GM18858 (cell line): ENCODE data around the gene MAPK1.
A peak's percentile ranks its signal among the peaks of the same experiment; 100 is the strongest.
"Not testable (repeated sequence)": the region's sequence is repeated elsewhere in the genome, so short reads cannot be mapped to it uniquely, and the experiment has no call there.

ENCODE experiments used
- ATAC-seq: cut with Tn5 transposase; IDR thresholded peaks from one replicate; pipeline ENCODE4 v1.9.1; 2021; ENCODE audit not compliant: unreplicated experiment

Gene MAPK1

DNA sequence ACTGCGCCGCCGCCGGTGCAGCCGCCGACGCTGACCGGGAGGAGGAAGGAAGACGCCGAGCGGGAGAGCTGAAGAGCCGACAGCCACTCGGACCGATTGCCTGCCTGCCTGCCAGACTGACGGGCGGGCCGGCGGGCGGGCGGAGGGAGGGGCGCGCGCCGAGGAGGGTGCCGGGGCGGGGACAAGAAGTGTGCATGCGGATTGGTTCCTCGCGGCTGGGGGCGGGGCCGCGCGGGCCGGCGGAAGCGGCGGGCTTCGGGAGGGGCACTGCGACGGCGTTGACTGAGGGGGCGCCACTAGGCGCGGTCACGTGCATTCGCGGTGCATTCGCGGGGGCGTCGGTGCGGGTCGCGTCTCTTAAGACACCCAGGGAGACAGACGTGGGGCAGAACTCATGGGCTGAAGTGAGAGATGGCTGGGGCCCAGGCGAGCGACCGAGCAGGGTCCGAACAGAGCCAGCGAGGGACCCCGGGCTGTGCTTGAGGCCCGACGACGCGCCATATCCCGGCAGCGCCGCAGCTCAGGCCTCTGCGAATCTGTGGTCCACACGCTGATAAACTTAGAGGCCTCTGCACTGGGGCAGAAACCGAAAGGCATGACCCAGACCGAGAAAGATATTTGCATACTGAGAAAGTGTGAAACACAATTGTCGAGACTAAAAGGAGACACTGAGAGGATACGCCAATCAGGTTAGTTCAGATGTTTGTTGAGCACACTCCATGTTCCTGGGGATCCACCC, at the start of gene MAPK1:
Gene MAPK1, minus strand, starts transcription at position 118 of the 739 bp plus-strand sequence. CDS start 205 bp downstream, outside the sequence.
- peak; percentile 77 for ATAC-seq

DNA sequence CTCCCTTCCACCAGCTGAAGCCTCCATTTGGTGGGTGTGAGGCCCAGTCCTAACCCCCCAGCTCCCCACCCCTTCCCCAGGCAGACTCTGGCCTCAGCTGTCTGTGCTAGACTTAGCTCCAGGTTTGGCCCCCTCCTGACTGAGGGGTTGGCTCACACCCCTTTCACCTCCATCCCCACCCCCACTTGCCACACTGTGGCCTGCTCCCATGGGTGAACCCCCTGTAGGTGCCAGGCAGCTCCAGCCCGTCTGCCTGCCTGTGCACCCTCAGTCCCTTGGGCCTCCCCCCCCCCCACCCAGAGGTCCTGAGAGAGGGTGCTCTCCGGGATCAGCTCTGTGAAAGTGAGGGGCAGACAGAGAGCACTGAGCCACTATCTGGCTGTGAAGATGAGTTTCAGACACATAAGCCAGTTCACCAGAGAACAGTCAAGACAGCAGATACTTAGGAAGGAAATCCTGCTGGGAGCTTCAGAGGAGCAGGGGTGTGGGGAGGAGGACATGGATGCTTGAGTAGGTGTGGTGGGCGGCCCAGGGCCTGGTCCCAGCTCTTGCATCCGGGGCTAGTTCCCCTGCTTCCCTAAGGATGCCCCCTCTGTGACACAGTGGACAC, 49.0 kb upstream of the MAPK1 start:
- no peak for ATAC-seq

DNA sequence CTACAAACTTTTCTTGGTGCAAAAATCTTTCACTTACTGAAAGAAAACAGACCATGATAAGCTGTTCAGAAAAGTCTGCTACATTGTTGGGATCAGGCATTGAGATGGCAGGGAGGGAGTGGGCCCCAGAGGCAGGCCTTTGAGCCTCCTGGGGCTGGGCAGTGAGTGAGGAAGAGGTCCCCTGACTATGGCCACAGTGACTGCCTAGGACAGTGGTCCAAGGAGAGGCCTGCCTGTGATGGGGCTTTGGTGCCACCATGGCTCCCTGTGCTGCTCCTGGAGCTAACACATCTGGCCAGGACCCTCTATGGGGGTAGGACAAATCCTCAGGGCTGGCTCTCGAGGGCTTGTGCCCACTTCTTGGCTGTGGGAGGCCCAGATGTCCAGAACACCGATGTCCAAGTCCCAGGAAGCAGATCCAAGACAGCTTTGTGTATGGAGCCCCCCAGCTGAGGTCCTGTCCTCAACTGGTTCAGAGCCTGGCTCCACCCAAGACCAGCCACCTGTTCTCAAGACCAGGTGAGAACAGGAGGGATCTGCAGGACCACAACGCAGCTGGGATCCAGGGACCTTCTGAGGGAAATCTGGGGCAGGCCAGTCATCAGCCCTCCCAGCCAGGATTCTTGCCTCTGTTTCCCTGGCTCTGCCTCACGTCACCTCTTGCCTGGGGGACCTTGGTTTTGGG, 48.3 kb upstream of the MAPK1 start:
- ATAC-seq: no peak

DNA sequence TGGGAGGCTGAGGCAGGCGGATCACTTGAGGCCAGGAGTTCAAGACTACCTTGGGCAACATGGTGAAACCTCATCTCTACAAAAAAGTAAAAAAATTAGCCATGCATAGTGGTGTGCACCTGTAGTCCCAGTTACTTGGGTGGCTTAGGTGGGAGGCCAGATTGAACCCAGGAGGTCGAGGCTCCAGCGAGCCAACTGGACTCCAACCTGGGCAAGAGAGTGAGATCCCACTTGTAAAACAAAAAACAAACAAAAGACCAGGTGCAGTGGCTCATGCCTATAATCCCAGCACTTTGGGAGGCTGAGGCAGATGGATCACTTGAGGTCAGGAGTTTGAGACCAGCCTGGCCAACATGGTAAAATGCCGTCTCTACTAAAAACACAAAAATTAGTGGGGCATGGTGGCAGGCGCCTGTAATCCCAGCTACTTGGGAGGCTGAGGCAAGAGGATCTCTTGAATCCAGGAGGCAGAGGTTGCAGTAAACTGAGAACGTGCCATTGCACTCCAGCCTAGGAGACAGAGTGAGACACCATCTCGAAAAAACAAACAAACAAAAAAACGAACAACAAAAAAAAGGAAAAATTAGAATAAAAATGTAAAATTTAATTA, 46.7 kb upstream of the MAPK1 start:
- ATAC-seq: not testable (repeated sequence)

DNA sequence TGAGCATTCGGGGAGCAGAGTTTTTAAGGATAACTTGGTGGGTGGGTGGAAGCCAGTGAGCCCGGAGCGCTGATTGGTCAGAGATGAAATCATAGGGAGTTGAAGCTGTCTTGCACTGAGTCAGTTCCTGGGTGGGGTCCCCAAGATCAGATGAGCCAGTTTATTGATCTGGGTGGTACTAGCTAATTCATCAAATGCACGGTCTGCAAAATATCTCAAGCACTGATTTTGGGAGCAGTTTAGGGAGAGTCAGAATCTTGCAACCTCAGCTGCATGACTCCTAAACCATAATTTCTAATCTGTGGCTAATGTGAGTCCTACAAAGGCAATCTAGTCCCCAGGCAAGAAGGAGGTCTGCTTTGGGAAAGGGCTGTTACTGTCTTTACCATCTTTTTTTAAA, 42.9 kb upstream of the MAPK1 start:
- ATAC-seq: not testable (repeated sequence)

DNA sequence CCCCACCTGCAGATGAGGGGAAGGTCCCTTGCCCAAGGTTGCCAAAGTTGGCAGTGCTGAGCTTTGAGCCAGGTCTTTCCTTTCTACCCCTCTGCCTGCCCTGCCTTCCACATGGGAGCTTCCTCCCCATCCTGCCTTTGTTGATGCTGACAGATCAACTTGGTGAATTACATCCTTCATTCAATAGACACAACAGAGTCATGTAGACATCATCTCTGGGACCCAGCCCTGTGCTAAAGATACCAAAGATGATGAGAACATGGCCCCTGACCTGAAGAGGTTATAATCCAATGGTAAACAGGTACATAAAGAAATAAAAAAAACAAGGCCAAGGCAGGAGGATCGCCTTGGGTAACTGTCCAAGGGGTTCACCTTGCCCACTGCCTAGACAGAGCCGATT, 42.4 kb upstream of the MAPK1 start:
- ATAC-seq: no peak

DNA sequence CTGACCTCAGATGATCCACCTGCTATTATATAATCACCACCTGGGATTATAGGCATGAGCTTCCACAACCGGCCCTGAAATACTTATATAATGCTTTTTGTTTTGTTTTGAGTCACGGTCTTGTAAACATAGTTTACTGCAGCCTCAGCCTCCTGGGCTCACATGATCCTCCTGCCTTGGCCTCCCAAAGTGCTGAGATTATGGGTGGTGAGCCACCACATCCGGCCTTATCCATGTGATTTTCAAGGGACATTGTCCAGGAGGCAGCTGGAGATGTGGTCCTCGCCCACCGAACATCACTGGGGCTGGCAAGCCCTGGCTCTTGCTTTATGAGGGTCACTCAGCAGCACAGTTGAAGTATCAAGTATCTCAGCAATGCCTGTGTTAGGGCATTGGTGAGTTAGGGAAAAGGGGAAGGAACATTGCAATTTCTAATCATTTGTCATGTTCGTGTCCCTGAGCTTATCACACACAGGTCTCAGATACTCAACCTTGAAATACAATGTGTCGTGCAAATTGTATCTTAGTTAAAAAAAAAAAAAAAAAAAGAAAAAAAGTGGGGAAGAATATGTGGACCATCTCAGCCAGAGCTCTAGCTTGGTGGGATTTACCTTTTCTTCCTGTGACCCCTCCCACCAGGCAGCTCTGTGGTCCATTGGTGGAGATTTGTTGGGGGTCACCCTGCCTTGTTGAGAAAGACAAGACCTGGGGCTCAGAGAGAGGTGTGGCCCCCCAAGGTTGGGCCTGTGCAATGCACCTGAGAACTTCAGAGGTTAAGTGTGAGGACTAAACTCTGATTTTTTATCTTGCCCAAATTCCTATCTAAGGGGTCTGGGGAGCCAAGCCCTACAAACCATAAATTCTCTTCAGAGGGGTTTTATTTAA, 40.4 kb upstream of the MAPK1 start:
- ATAC-seq: no peak

DNA sequence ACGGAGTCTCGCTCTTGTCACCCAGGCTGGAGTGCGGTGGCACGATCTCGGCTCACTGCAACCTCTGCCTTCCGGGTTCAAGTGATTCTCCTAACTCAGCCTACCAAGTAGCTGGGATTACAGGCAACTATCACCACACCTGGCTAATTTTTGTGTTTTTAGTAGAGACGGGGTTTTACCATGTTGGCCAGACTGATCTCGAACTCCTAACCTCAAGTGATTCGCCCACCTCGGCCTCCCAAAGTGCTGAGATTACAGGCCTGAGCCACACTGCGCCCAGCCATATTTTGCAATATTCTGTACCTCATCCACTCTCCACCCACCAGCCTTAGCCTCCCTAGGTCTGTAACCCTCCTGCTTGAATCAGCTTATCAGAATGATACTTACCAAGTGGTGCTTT, 37.8 kb upstream of the MAPK1 start:
- ATAC-seq: not testable (repeated sequence)

DNA sequence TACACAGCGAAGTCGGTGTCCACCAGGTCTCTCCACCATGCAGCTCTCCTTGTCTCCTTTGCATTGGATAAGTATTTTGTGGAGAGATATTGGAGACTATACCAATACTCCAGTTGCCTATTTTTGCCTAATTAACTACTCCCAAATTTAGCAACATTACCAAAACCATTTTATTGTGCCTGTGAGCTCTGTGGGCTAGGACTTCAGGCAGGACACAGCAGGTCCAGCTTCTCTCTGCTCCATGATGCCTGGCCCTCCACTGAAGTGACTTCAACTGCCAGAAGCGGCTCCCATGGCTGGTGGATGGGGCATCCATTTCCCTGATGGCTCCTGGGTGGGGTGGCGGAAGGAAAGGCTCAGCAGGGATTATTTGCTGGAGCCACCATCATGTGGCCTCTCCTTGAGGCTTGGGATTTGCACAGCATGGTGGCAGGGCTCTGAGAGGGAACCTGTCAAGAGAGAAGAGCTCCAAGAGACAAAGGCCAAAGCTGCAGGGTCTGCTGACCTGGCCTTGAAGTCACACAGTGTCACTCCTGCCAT, 36.9 kb upstream of the MAPK1 start:
- no peak for ATAC-seq

DNA sequence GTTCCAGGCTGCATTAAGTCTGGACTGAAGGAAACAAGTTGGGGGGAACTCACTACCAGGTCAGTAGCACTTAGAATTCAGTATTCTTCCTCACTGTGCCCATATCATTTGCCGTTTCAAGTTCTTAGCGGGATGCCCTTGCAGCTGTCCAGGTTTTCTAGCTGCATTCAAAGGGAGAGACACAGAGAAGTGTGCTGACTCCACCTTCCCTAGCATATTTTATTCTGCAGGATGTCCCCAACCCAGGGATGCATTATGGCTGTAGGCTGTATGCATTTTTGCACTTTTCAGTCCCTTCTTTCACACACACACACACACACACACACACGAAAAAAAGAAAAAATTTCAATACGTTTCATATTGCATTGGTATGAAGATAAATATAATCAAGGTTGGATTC, 35.8 kb upstream of the MAPK1 start:
- no peak for ATAC-seq

DNA sequence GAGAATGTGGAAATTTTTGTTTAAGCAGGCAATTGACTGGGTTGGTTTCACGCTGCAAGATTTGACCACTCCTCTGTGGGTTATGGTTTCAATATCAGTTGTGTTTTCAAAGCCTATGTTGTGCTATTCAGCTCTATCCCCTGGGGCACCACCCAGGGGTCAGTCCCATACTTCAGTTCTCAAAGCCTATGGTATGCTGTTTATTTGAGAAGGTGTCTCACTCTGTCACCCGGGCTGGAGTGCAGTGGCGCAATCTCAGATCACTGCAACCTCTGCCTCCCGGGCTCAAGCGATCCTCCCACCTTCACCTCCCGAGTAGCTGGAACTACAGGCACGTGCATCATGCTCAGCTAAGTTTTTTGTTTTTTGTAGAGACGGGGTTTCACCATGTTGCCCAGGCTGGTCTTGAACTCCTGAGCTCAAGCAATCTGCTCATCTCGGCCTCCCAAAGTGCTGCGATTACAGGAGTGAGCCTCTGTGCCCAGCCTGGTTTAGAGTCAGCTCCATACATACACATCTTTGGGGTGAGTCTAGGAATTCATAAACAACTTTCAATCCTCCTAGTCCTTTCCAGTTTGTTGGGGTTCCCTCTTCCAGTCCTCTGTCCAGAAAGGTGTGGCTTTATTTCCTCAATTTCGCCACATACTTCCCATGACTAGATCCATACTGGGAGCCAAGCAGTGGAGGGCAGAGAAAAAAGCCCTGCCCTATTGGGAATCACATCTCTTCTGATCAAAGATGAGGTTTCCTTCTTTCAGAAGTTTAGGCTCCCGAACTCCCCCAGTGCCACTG, 35.0 kb upstream of the MAPK1 start:
- ATAC-seq: peak; percentile 58

DNA sequence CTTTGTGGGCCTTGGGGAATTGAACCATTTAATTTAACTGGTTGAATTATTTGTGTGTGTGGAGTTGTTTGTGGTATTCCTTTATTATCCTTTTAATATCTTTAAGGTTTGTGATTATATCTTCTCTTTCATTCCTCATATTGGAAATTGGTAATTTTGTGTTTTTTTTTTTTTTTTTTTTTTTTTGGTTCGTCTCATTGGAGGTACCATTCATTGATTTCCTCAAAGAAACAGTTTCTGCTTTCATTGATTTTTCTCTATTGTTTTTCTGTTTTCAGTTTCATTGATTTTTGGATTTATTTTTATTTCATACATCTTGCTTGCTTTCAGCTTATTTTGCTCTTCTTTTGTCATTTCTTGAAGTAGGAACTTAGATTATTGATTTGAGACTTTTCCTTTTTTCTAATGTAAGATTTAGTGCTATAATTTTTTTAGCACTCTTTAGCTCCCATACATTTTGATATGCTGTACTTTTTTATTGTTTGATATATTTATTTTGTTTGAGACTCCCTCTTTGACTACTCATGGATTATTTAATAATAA, 31.0 kb upstream of the MAPK1 start:
- ATAC-seq: no peak

DNA sequence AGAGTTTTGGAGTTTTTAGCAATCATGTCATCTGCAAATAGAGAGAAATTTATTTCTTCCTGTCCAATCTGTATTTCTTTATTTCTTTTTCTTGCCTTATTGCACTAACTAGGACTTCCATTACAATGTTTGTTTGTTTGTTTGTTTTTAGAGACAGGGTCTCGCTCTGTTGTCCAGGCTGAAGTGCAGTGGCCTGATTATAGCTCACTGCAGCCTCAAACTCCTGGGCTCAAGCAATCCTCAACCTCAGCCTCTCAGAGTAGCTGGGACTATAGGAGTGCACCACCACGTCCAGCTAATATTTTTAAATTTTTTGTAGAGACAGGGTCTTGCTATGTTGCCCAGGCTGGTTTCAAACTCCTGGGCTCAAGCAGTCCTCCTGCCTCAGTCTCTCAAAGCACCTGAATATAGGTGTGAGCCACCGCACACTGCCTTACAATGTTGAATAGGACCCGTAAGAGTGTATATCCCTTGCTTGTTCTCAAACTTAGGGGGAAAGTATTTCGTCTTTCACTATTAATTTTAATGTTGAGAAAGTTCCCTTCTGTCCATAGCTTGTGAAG, 29.6 kb upstream of the MAPK1 start:
- ATAC-seq: no peak

DNA sequence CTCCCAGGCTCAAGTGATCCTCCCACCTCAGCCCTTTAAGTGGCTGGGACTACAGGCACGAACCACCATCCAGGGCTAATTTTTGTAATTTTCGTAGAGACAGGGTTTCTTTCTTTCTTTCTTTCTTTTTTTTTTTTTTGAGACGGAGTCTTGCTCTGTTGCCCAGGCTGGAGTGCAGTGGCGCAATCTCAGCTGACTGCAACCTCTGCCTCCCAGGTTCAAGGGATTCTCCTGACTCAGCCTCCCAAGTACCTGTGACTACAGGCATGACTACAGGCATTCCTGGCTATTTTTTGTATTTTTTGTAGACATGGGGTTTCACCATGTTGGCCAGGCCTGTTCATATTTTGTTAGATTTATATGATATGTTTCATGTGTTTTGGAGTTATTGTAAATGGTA, 28.8 kb upstream of the MAPK1 start:
- not testable (repeated sequence) for ATAC-seq

DNA sequence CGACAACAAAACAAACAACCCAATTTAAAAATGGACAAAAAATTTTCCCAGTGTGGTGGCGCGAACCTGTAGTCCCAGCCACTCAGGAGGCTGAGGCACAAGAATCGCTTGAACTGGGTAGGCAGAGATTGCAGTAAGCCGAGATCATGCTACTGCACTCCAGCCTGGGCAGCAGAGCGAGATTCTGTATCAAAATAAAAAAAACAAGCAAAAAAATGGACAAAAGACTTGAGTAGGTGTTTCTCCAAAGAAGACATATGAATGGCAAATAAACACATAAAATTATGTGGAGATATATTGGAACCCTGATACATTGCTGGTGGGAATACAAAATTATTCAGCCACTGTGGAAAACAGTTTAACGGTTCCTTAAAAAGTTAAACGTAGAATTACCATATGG, 27.4 kb upstream of the MAPK1 start:
- no peak for ATAC-seq

DNA sequence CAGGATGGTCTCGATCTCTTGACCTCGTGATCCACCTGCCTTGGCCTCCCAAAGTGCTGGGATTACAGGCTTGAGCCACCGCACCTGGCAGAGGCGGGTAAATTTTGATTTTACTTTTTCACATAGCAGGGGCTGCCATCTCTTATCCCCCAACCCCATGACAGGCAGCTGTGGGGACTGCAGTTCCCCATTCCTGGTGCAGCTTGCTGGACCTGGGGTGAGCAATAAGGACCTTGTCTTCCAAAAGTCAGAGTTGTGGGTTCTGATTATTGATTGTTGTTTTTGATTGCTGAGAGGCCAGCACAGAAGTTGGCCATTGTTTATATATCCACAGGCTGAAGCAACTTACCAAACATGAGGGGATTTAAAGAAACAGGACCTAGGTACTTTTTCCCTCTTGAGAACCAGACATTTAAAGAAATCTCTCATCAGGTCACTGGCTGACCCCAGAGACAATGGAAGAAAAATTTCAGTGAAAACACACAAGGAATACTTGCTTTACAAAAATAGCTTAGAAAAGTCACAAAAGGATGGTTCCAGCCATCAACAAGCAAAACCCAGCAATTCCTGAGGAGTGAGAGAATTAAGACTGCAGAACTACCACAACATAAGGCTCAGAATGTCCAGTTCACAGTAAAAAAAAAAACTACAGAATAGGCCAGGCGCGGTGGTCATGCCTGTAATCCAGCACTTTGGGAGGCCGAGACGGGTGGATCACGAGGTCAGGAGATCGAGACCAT, 22.0 kb upstream of the MAPK1 start:
- no peak for ATAC-seq

DNA sequence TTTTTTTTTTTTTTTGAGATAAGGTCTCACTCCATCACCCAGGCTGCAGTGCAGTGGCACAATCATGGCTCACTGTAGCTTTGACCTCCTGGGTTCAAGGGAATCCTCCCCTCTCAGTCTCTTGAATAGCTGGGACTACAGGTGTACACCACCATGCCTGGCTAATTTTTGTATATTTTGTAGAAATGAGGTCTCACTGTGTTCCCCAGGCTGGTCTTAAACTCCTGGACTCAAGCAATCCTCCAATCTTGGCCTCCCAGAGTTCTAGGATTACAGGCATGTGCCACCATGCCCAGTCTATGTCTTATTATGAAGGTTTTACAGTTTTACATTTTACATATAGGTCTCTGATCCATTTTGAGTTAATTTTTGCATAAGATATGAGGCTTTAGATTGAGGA, 20.4 kb upstream of the MAPK1 start:
- ATAC-seq: no peak

DNA sequence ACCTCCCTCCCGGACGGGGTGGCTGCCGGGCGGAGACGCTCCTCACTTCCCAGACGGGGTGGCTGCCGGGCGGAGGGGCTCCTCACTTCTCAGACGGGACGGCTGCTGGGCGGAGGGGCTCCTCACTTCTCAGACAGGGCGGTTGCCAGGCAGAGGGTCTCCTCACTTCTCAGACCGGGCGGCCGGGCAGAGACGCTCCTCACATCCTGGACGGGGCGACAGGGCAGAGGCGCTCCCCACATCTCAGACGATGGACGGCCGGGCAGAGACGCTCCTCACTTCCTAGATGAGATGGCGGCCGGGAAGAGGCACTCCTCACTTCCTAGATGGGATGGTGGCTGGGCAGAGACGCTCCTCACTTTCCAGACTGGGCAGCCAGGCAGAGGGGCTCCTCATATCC, 16.5 kb upstream of the MAPK1 start:
- ATAC-seq: not testable (repeated sequence)
